HG02642 (cell line): ENCODE data around the gene WDR6.
"Not testable (repeated sequence)": the region's sequence is repeated elsewhere in the genome, so short reads cannot be mapped to it uniquely, and the experiment has no call there.

ENCODE experiments used
- ATAC-seq: cut with Tn5 transposase; IDR thresholded peaks from one replicate; pipeline ENCODE4 v1.9.1; 2021; ENCODE audit warnings: mild to moderate bottlenecking; ENCODE audit not compliant: unreplicated experiment, poor library complexity

Gene WDR6

DNA sequence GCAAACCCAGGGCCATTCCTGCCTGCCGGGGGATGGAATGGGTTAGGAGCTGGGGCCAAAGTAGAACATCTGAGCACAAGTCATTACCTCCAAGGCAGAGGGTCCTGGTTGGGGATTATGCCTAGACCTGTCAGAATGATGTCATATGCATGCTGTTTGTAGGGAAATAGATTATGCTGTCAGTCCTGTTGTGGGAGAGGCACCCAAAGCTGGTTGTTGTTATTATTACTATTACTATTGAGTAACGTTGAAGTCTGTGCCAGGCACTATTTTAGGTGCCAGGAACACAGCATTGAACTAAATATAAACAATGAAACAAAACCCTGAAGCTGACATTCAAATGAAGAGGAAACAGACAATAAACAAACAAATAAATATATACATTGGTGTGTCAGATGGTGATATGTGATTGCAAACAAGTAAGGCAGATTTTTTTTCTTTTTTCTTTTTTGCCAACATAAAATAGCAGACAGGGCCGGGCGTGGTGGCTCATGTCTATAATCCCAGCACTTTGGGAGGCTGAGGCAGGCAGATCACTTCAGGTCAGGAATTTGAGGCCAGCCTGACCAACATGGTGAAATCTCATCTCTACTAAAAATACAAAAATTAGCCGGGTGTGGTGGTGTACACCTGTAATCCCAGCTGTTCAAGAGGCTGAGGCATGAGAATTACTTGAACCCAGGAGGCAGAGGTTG lies 15.2 kb upstream of the WDR6 start:
- ATAC-seq = no peak

DNA sequence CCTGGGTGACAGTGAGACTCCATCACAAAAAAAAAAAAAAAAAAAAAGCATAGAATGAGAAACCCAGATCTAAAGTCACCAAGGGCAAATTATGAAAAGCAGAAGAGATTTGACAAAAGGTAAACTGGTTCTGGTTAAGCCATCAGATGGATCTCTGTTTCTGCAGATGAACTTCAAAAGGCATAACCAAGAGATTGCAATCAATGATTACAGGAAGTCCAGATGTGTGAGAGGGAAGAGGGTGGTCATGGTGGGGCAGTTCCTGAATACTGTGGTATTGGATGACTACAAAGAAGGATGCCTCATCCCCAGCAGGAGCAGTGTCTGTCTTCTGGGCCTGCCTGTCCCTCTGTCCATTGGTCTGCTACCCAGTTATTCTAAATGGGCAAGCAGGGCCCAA lies 13.4 kb upstream of the WDR6 start:
- no peak for ATAC-seq

DNA sequence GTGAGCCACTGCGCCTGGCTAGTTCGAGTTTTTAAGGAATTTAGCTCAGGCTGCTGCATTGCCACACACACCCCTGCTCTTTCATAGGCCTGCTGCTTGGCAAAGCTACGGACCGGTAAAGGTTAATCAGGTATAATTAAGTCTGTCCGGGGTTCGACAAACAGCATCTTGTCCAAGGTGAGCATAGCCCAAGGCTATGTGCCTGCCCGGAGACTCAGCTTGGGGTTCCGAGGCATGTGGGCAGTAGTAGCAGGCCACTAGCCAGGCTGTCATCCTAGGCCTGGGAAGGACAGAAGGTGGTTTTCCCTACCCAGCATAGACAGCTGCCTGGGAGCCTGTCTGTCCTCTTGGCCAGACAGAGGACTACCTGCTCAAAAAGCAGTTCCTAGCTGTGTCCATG lies 10.6 kb upstream of the WDR6 start:
- no peak for ATAC-seq

DNA sequence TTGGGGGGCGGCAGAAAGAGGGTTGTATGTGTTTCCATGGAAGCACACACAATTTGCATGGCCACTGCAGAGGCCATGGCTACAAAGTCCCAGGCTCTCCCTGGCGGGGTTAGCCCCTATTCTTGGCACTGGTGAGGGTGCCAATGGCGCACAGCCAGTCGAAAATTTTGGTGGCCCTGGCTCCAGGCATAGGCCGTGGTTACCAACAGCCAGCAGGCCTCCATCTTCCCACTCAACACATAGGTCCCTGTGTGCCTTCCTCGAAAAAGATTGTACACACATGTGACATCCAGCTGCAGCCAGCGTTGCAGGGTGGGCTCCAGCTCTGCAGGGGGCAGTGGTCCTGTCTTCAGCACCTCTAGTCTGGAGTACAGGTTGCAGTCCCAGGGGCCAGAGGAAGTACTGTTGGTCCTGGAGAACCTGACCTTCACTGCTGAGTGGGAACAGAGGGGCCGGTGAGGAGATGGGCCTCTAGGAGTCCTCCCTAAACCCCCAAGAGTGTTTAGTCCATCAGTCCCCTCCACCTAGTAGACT lies 10.0 kb upstream of the WDR6 start:
- no peak for ATAC-seq

DNA sequence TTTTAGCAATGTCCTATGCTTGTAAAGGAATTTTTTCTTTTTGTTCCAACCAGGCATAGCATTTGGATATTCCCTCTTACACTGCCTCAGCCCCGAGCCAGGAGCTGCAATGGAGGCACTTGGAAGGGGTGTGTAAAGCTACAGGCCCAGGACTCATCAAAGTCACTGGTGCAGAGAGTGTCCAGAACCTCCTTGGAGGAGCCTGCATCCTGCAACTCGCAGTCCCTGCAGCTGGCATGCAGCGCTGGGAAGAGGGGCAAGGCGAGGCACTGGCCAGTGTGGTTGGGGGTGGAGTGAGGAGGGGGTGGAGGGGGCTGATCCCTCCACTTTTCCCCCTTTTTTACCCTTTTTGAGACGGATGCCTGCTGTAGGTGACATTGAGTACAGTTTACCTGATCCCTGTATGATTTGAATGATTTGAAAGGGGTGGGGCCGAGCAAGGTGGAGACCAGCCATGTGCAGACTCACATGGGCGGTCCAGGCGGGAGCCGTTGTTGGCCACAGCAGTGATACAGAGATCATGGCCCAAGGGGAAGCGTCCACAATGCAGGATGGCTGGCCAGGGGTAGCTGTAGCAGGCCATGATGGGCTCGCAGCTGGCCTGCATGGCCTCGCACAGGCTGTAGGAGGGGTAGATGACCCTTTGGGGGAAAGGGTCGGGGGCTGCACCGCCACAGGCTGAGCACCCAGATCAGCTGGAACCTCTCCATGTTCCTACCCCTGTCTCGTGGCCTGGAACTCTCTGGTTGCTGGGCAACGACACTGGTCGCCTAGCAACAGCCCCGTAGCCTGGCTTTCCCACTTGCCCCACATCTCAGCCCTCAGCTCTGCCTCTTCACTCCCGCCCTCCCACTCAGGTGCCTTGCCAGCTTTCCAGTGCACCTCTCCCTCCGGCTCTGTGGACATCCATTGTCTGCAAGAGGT lies 9.2 kb upstream of the WDR6 start:
- ATAC-seq = no peak

DNA sequence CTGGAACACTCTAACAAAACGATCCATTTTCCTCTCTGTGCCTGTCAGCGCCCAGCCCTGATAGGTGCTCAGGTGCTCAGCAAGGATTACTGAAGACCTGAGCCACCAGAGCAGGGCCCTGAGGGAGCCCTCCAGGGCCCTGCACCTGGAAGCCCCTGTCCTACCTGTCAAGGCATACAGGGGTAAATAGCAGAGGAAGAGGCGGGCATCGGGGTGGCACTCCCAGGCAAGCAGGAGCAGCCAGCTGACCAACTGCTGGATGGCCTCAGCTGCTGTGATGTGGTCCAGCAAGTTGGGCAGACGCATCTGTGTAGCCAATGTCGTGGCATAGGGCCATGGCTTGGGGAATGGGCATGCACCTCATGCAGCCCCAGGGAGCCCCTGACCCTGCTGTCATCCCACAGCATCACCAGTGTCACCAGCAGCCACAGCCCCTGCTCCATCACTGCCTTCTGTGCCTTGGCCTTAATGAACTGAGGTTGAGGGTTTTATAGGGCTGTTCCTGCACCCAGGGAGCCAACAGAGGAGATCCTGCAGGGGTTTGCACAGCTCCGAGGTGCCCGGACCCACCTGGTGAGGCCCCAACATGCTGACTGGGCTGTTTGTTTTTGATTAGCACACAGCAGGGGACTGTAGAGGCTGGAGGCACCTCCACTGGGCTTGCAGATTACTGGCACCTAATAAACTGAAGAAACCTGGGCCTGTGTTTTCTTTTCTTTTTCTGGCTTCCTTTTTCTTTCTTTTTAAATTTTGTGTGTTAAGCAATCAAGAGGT lies 7.9 kb upstream of the WDR6 start:
- ATAC-seq = no peak

DNA sequence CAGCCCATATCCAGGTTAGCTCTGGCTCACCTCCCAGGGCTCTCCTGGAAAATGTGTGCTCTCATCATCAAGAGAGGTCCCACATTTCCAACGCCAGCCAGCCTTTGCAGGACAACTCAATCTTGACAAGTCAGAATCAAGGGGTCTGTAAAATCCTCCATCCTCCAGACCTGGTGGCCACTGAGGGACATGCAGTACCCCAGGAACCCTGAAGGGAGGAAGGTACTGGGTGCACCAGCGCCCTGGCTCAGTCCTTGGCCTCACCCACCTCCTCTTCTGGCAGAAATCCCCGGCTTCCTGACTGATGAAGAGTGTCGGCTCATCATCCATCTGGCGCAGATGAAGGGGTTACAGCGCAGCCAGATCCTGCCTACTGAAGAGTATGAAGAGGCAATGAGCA lies 6.0 kb upstream of the WDR6 start:
- ATAC-seq = no peak

DNA sequence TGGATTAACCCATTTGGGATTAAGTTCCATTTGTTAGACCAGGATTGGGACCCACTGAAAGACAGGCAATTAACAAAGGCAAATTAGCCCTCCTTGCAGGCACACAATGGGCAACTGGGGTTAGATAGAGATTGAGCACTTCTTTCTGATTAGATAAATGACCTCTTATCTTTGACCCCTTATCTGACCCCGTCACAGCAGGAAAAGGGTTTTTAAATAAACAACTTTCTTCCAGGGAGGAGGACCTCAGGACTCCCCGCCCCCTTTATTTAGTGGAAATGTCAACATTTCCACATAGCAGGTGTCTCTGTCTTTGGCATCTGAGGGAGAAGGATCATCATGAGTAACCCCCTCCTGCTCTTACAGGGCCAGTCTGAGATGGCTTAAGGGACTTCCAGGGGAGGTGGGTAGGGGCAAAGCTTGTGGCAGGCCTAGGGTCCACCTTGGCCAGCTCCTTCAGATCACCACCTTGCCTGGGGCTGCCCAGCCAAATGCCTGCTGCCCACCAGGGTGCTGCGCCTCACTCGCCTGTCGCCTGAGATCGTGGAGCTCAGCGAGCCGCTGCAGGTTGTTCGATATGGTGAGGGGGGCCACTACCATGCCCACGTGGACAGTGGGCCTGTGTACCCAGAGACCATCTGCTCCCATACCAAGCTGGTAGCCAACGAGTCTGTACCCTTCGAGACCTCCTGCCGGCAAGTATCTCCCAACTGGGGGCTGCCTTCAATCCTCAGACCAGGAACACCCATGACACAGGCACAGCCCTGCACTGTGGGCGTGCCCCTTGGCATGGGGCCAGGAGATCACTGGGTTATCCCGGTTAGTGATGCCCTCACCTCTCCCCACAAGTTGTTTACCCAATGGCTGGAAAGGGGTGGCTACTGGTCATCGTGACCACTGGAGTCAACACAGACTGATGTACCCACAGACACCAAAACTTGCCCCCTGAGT lies 2.6 kb upstream of the WDR6 start:
- no peak for ATAC-seq

DNA sequence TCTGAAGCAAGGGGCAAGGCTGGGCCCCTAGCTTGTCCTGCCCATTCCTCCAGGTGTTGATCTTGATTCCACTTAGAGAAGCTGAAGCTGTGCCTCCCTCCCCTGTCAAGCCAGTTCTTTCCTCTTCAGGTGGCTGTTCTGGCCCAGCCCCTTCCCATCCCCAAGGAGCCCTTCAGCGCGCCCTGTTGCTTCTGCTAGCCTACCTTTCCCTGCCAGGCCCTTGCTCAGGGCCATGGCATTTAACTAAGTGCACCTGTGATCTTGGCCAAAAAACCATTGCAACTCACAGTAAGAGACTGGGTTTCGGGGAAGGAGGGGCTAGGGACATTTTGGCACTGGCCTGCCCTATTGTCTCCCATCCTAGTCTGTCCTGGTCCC lies 1.9 kb upstream of the WDR6 start:
- no peak for ATAC-seq

DNA sequence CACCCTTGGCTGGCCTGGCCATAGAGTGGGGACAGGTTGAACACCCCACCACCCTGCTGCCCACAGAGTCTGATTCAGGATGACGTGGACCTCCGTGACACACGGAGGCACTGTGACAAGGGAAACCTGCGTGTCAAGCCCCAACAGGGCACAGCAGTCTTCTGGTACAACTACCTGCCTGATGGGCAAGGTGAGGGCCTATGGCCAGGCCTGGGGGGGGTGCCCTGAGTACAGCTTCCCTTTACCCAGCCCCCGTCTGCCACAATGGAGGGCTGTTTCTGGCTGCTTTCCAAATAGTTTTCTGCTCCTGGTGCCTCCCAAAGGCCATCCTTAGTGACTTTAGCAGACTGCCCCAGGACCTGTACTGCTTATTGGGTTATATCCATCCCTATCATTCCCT lies 1.2 kb upstream of the WDR6 start:
- no peak for ATAC-seq

DNA sequence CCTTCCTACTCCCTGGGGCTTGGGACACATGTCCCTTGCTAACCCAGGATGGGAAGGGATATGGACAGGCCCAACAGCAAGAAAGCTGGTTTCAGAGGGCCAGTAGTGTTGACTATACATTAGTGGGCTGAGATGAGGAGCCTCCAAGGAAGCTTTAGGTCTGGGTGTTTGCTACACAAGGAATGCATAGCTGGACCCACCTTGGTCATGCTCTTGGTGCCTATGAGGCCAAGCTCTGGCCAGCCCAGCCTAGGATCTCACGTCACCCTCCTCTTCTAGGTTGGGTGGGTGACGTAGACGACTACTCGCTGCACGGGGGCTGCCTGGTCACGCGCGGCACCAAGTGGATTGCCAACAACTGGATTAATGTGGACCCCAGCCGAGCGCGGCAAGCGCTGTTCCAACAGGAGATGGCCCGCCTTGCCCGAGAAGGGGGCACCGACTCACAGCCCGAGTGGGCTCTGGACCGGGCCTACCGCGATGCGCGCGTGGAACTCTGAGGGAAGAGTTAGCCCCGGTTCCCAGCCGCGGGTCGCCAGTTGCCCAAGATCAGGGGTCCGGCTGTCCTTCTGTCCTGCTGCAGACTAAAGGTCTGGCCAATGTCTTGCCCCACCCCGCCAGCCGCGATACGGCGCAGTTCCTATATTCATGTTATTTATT lies 653 bp upstream of the WDR6 start:
- ATAC-seq = peak; percentile 7

DNA sequence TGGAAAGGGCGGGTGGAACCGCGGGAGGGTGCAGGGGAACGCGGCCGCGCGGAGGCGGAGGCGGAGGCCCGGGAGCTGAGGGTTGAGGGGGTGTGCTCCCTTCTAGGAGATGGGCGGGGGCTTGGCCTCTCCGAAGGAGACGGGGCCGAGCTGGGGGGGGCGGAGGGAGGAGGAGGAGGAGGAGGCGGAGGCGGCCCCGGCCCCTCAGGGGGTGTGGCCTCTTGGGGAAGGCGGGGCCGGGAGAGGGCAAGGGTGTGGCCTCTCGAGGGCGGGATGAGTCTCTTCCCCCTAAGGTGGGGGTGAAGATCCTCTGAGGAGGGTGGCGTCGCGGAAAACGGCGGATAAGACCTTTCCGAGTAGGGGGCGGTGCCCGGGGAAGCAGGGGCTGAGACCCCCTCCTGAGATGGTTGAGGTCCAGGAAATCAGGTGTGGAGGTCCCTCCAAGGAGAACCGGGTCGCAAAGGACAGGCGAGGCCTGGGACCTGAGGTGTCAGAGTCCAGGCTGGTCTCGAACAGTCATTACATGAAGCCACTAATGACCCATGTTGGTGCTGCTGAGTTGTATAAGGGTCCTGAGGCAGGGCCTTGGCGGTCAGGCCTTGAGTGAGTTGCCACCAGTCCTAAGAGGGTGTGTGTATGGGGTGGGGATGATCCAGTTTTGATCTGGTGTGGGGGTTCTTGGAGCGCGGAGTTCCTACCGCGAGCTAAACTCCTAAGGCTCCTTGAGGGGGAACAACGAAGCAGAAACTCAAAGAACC lies 759 bp downstream of the WDR6 start:
- peak; percentile 42 for ATAC-seq

DNA sequence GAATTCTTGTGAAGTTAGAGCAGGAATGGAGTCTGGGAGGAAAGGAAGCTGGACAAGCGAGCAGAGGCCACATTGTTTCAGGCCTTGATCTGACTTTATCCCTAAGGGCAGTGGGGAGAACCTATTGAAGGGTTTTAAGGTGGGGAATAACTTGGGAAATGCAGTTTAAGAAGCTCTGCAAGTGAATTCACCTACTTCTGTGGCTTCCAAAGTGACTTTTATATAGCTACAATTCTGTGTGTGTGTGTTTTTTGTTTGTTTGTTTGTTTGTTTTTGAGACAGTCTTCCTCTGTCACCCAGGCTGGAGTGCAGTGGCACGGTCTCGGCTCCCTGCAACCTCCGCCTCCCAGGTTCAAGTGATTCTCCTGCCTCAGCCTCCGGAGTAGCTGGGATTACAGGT lies 1.4 kb downstream of the WDR6 start:
- not testable (repeated sequence) for ATAC-seq

DNA sequence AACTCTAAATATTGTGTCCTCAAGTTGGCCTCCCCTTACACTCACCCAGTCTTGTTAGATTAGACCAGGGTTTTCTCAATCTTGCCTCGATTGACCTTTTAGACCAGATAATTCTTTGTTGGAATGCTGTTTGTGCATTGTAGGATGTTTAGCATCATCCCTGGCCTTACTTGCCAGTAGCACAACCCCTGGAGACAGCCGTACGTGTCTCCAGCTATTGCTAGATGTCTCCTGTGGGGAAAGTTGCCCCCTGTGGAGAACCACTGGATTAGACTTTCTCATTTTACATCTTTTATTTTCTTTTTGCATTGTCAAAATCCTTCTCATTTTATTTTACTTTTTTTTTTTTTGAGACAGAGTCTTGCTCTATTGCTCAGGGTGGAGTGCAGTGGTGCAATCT lies 2.2 kb downstream of the WDR6 start:
- ATAC-seq = no peak

DNA sequence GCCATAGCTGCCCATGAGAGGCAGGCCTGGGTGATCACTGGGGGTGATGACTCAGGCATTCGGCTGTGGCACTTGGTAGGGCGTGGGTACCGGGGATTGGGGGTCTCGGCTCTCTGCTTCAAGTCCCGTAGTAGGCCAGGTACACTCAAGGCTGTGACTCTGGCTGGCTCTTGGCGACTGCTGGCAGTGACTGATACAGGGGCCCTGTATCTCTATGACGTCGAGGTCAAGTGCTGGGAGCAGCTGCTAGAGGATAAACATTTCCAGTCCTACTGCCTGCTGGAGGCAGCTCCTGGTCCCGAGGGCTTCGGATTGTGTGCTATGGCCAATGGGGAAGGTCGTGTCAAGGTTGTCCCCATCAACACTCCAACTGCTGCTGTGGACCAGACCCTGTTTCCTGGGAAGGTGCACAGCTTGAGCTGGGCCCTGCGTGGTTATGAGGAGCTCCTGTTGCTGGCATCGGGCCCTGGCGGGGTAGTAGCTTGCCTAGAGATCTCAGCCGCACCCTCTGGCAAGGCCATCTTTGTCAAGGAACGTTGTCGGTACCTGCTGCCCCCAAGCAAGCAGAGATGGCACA lies 5.3 kb downstream of the WDR6 start:
- no peak for ATAC-seq

DNA sequence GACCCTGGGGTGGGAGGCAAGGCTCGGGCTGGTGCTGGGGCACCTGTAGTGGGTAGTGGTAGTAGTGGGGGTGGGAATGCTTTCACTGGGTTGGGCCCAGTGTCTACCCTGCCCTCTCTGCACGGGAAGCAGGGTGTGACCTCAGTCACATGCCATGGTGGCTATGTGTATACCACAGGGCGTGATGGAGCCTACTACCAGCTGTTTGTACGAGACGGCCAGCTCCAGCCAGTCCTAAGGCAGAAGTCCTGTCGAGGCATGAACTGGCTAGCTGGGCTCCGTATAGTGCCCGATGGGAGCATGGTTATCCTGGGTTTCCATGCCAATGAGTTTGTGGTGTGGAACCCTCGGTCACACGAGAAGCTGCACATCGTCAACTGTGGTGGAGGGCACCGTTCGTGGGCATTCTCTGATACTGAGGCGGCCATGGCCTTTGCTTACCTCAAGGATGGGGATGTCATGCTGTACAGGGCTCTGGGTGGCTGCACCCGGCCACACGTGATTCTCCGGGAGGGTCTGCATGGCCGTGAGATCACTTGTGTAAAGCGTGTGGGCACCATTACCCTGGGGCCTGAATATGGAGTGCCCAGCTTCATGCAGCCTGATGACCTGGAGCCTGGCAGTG lies 6.0 kb downstream of the WDR6 start:
- no peak for ATAC-seq

DNA sequence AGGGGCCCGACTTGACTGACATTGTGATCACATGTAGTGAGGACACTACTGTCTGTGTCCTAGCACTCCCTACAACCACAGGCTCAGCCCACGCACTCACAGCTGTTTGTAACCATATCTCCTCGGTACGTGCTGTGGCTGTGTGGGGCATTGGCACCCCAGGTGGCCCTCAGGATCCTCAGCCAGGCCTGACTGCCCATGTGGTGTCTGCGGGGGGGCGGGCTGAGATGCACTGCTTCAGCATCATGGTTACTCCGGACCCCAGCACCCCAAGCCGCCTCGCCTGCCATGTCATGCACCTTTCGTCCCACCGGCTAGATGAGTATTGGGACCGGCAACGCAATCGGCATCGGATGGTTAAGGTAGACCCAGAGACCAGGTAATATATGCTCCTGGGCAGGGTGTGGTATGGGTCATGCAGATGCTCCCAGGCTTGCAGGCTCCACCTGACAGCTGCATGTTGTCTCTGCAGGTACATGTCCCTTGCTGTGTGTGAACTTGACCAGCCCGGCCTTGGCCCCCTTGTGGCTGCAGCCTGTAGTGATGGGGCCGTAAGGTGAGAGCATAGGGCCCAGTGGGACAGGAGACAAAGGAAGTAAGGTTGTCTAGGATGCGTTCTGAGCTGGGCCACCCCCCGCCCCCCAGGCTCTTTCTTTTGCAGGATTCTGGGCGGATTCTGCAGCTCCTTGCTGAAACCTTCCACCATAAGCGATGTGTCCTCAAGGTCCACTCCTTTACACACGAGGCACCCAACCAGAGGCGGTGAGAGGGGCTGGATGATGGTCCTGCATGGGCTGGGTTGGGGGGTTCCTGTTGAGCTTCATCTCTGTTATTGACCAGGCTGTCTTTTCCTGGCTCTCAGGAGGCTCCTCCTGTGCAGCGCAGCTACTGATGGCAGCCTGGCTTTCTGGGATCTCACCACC lies 6.8 kb downstream of the WDR6 start:
- no peak for ATAC-seq
